Measurements from ENCODE around the gene GREM2.

DNA sequence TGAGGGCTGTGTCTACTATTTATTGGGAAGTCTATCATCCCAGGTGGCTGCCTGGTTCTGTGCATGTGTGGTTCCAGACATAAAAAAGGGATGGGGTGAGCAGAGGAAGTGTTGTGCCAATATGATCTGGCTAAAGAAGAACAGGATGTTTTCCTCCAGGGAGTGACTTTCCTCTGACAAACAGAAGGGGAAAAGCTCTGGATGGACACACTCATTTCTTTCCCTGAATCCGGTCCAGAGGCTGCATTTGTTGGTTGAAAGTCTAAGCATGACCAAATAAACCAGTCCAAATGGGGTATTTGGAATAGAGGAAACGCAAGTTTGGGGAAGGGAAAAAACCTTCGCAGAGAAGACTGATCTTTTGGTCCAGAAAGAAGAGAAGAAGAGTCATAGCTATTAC is 12.7 kb downstream of the GREM2 start:
- TF ChIP-seq, protein P1, sequence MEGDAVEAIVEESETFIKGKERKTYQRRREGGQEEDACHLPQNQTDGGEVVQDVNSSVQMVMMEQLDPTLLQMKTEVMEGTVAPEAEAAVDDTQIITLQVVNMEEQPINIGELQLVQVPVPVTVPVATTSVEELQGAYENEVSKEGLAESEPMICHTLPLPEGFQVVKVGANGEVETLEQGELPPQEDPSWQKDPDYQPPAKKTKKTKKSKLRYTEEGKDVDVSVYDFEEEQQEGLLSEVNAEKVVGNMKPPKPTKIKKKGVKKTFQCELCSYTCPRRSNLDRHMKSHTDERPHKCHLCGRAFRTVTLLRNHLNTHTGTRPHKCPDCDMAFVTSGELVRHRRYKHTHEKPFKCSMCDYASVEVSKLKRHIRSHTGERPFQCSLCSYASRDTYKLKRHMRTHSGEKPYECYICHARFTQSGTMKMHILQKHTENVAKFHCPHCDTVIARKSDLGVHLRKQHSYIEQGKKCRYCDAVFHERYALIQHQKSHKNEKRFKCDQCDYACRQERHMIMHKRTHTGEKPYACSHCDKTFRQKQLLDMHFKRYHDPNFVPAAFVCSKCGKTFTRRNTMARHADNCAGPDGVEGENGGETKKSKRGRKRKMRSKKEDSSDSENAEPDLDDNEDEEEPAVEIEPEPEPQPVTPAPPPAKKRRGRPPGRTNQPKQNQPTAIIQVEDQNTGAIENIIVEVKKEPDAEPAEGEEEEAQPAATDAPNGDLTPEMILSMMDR (conservative IDR thresholded peaks at IDR 0.05; ENCODE audit: low read length), result no peak
- TF ChIP-seq EZH2phosphoT487 (IDR thresholded peaks at IDR 0.05; ENCODE audit: borderline replicate concordance), result no peak

Measured in Loucy (cell line).